Neural progenitor cell (in vitro differentiated cells): Measurements from ENCODE around the gene MID1. TPM values are rescaled to one million over a fixed set of nuclear protein-coding genes. Genes with fewer than 3 reads are reported as not detected.

Experiments used
- DNase-seq: peaks from one replicate; pipeline ENCODE4 v3.0.0-alpha.2; 2016; ENCODE audit warnings: low spot score
- H2AFZ ChIP-seq: fragments of 200-600 bp; sonication (generic); replicated peaks from 2 replicates; pipeline ENCODE4 v1.6.1; 2016; ENCODE audit warnings: antibody characterized with exemption
- H3F3A ChIP-seq: fragments of 200-600 bp; sonication (generic); 2 replicates; pipeline ENCODE4 v1.6.1; 2016; ENCODE audit warnings: antibody characterized with exemption, low read depth
- H3K27ac ChIP-seq: fragments of 200-600 bp; sonication (generic); 2 replicates; pipeline ENCODE4 v1.5.1; 2016; ENCODE audit warnings: mild to moderate bottlenecking
- H3K27me3 ChIP-seq: fragments of 200-600 bp; sonication (generic); 2 replicates; pipeline ENCODE4 v1.6.1; 2016; ENCODE audit warnings: mild to moderate bottlenecking, moderate library complexity
- H3K36me3 ChIP-seq: fragments of 200-600 bp; sonication (generic); 2 replicates; pipeline ENCODE4 v1.5.1; 2016
- H3K4me1 ChIP-seq: fragments of 200-600 bp; sonication (generic); 2 replicates; pipeline ENCODE4 v1.6.1; 2016; ENCODE audit warnings: mixed run types
- H3K4me2 ChIP-seq: fragments of 200-600 bp; sonication (generic); 2 replicates; pipeline ENCODE4 v1.6.1; 2016
- H3K4me3 ChIP-seq: fragments of 200-600 bp; sonication (generic); 2 replicates; pipeline ENCODE4 v1.5.1; 2016
- H3K79me2 ChIP-seq: fragments of 200-600 bp; sonication (generic); 2 replicates; pipeline ENCODE4 v1.6.1; 2016; ENCODE audit warnings: low read depth
- H3K9ac ChIP-seq: fragments of 200-600 bp; sonication (generic); 2 replicates; pipeline ENCODE4 v1.6.1; 2016
- H3K9me3 ChIP-seq: fragments of 200-600 bp; sonication (generic); 2 replicates; pipeline ENCODE4 v1.5.1; 2016; ENCODE audit warnings: low read depth
- H4K20me1 ChIP-seq: fragments of 200-600 bp; sonication (generic); 2 replicates; pipeline ENCODE4 v1.6.1; 2016; ENCODE audit warnings: low read depth
- H3K27ac Mint-ChIP-seq: 3 replicates; pipeline ENCODE4 v1.8.0; 2021; ENCODE audit warnings: mixed read lengths
- H3K27me3 Mint-ChIP-seq: 2 replicates; pipeline ENCODE4 v1.8.0; 2022; ENCODE audit warnings: low read depth, mild to moderate bottlenecking, inconsistent platforms, moderate library complexity, mixed read lengths; ENCODE audit not compliant: insufficient read depth
- H3K36me3 Mint-ChIP-seq: 3 replicates; pipeline ENCODE4 v1.8.0; 2021; ENCODE audit warnings: mixed read lengths
- H3K4me1 Mint-ChIP-seq: 3 replicates; pipeline ENCODE4 v1.8.0; 2021; ENCODE audit warnings: mixed read lengths
- H3K4me3 Mint-ChIP-seq: 3 replicates; pipeline ENCODE4 v1.8.0; 2021; ENCODE audit warnings: mild to moderate bottlenecking, moderate library complexity, mixed read lengths
- H3K9me3 Mint-ChIP-seq: 3 replicates; pipeline ENCODE4 v1.8.0; 2020; ENCODE audit warnings: mixed read lengths
- CTCF ChIP-seq: fragments of 200-600 bp; sonication (generic); IDR thresholded peaks from 2 replicates; pipeline ENCODE4 v1.5.1; 2017; ENCODE audit warnings: antibody characterized with exemption, mild to moderate bottlenecking
- EZH2 ChIP-seq: fragments of 200-600 bp; sonication (generic); IDR thresholded peaks from 2 replicates; pipeline ENCODE4 v1.6.1; 2017; ENCODE audit warnings: antibody characterized with exemption, mild to moderate bottlenecking, moderate library complexity
- EZH2phosphoT487 ChIP-seq: fragments of 200-600 bp; sonication (generic); IDR thresholded peaks from 2 replicates; pipeline ENCODE4 v1.6.1; 2017; ENCODE audit warnings: antibody characterized with exemption
- total RNA-seq: library from RNA; depleted of rRNA; stranded (reverse); fragments of >200 nt; gene quantifications from 2 replicates; pipeline ENCODE4 v1.2.3, GENCODE V29; 2015; ENCODE audit warnings: low replicate concordance

The MID1 gene
- total RNA-seq, 1 donor from 2014 or later, result 29.5 TPM

GRCh38 chrX:10576186-10576585 lies 44.2 kb downstream of the MID1 start:
- H3K4me3 ChIP-seq, result no peak overlapping the region
- no peak overlapping the region for H3K27ac ChIP-seq
- peaks cover 3% of the 10 kb centered on the region for H3K4me1 ChIP-seq
- no peak overlapping the region for H3K4me2 ChIP-seq
- H3K79me2 ChIP-seq, result peaks cover 63% of the 10 kb centered on the region
- H3F3A ChIP-seq, result no peaks in the 10 kb centered on the region
- H4K20me1 ChIP-seq, result peaks cover 28% of the 10 kb centered on the region
- H3K27me3 ChIP-seq, result no peaks in the 10 kb centered on the region
- DNase-seq, result no peak
- no peaks in the 10 kb centered on the region for H3K36me3 ChIP-seq
- H3K9me3 ChIP-seq, result no peaks in the 10 kb centered on the region
- Mint-ChIP-seq H3K27me3 (peaks cover 3% of the 10 kb centered on the region), H3K4me1 (peaks cover 38% of the 10 kb centered on the region), H3K9me3 (peaks cover 35% of the 10 kb centered on the region), H3K27ac (no peak overlapping the region), H3K4me3 (no peak overlapping the region), H3K36me3 (peaks cover 35% of the 10 kb centered on the region)
- no peak overlapping the region for H3K9ac ChIP-seq
- TF ChIP-seq CTCF, result no peak
- no peak for TF ChIP-seq EZH2phosphoT487
- TF ChIP-seq EZH2, result no peak
- no peak overlapping the region for H2AFZ ChIP-seq

- peaks cover 78% of the 10 kb centered on the region for H3K79me2 ChIP-seq
- no peaks in the 10 kb centered on the region for H3K9me3 ChIP-seq
- no peaks in the 10 kb centered on the region for H3K4me1 ChIP-seq
- no peak overlapping the region for H3K27ac Mint-ChIP-seq
- DNase-seq, result no peak
- TF ChIP-seq EZH2, result no peak
- no peaks in the 10 kb centered on the region for H3K36me3 ChIP-seq
- H3K9me3 Mint-ChIP-seq, result peaks cover 35% of the 10 kb centered on the region
- no peak overlapping the region for H3K4me3 ChIP-seq
- H3F3A ChIP-seq, result no peaks in the 10 kb centered on the region
- H3K9ac ChIP-seq, result no peak overlapping the region
- no peak overlapping the region for H3K4me2 ChIP-seq
- peaks cover 35% of the 10 kb centered on the region for H3K36me3 Mint-ChIP-seq
- H4K20me1 ChIP-seq, result peaks cover 26% of the 10 kb centered on the region
- no peak overlapping the region for H3K27ac ChIP-seq
- H2AFZ ChIP-seq, result no peak overlapping the region
- peaks cover 6% of the 10 kb centered on the region for H3K27me3 Mint-ChIP-seq
- peaks cover 30% of the 10 kb centered on the region for H3K4me1 Mint-ChIP-seq
- H3K4me3 Mint-ChIP-seq, result no peak overlapping the region
- no peaks in the 10 kb centered on the region for H3K27me3 ChIP-seq
Measured at GRCh38 chrX:10574663-10575062, 45.7 kb downstream of the MID1 start.

- Mint-ChIP-seq H3K9me3 (peaks cover 33% of the 10 kb centered on the region), H3K36me3 (peaks cover 45% of the 10 kb centered on the region), H3K27me3 (peaks cover 6% of the 10 kb centered on the region), H3K4me3 (no peak overlapping the region), H3K27ac (no peak overlapping the region), H3K4me1 (peaks cover 29% of the 10 kb centered on the region)
- Histone ChIP-seq H3F3A (no peaks in the 10 kb centered on the region), H3K4me1 (no peaks in the 10 kb centered on the region), H3K36me3 (no peaks in the 10 kb centered on the region), H4K20me1 (peaks cover 13% of the 10 kb centered on the region), H3K4me2 (no peak overlapping the region), H3K4me3 (no peak overlapping the region), H3K9me3 (no peaks in the 10 kb centered on the region), H3K79me2 (peaks cover 67% of the 10 kb centered on the region), H3K27me3 (no peaks in the 10 kb centered on the region), H3K9ac (no peak overlapping the region), H2AFZ (no peak overlapping the region), H3K27ac (no peak overlapping the region)
- TF ChIP-seq CTCF (no peak), EZH2 (no peak), EZH2phosphoT487 (no peak)
- no peak for DNase-seq
Measured at GRCh38 chrX:10571260-10571659, 49.1 kb downstream of the MID1 start.

GRCh38 chrX:10570601-10571000 lies 49.8 kb downstream of the MID1 start:
- peaks cover 44% of the 10 kb centered on the region for H3K36me3 Mint-ChIP-seq
- H3K36me3 ChIP-seq, result no peaks in the 10 kb centered on the region
- peaks cover 63% of the 10 kb centered on the region for H3K79me2 ChIP-seq
- no peak overlapping the region for H3K27ac ChIP-seq
- H3K4me1 ChIP-seq, result no peaks in the 10 kb centered on the region
- no peak overlapping the region for H2AFZ ChIP-seq
- H3K9me3 ChIP-seq, result no peaks in the 10 kb centered on the region
- no peak overlapping the region for H3K4me2 ChIP-seq
- no peak overlapping the region for H3K9ac ChIP-seq
- no peak for TF ChIP-seq EZH2phosphoT487
- no peak for TF ChIP-seq CTCF
- no peak for TF ChIP-seq EZH2
- peaks cover 30% of the 10 kb centered on the region for H3K9me3 Mint-ChIP-seq
- peaks cover 6% of the 10 kb centered on the region for H3K27me3 Mint-ChIP-seq
- H3F3A ChIP-seq, result no peaks in the 10 kb centered on the region
- H3K4me3 ChIP-seq, result no peak overlapping the region
- H4K20me1 ChIP-seq, result peaks cover 13% of the 10 kb centered on the region
- no peaks in the 10 kb centered on the region for H3K27me3 ChIP-seq
- DNase-seq, result no peak
- H3K4me3 Mint-ChIP-seq, result no peak overlapping the region
- H3K27ac Mint-ChIP-seq, result no peak overlapping the region
- peaks cover 26% of the 10 kb centered on the region for H3K4me1 Mint-ChIP-seq
